ENCODE data around the gene CAPZB.

GRCh38 chr1:19300211-19300610, 185.1 kb downstream of the CAPZB start:
- TF ChIP-seq EZH2 (IDR thresholded peaks at IDR 0.05; ENCODE audit: borderline replicate concordance, low read depth, low read length, severe bottlenecking): no peak
- TF ChIP-seq POLR2A (IDR thresholded peaks at IDR 0.05; ENCODE audit: low read depth, low read length): no peak
- no peak for TF ChIP-seq MAX (IDR thresholded peaks at IDR 0.05; ENCODE audit: insufficient read depth, insufficient read length)
- TF ChIP-seq CTCF (IDR thresholded peaks at IDR 0.05; ENCODE audit: extremely low read depth in 1 of 2, insufficient read depth in 1 of 2, low read depth in 1 of 2, low read length in 2 of 2): no peak
- no peak for TF ChIP-seq POLR2AphosphoS5 (IDR thresholded peaks at IDR 0.05; ENCODE audit: insufficient read depth, low read depth, low read length)
